BJ (cell line): Measurements from ENCODE around the gene DGKG. TPM values are rescaled to one million over a fixed set of nuclear protein-coding genes. Genes with fewer than 3 reads are reported as not detected.

Experiments
- CTCF ChIA-PET: fragments of 350-600 bp; formaldehyde crosslinking; extraction: SDS; loops from one replicate; lab custom pipeline; 2021; ENCODE audit warnings: antibody characterized with exemption, inconsistent platforms; lab: Yijun Ruan, JAX
- POLR2A ChIA-PET: fragments of 300-600 bp; sonication (Branson Sonifier 250); formaldehyde crosslinking; extraction: SDS; loops from one replicate; lab custom pipeline; 2021; ENCODE audit warnings: antibody characterized with exemption; lab: Charles Lee
- DNase-seq: peaks from one replicate; pipeline ENCODE4 v3.0.0-alpha.2; 2011; ENCODE audit warnings: low read depth
- H3K27me3 ChIP-seq: 2 replicates; pipeline ENCODE4 v1.6.0; 2011; ENCODE audit warnings: low read length; ENCODE audit not compliant: control insufficient read depth, insufficient read depth
- H3K36me3 ChIP-seq: 2 replicates; pipeline ENCODE4 v1.5.1; 2011; ENCODE audit warnings: low read length; ENCODE audit not compliant: control insufficient read depth, insufficient read depth
- H3K4me3 ChIP-seq: 2 replicates; pipeline ENCODE4 v1.5.1; 2011; ENCODE audit warnings: low read depth, mild to moderate bottlenecking, control low read depth, low read length
- polyA plus RNA-seq: library from polyadenylated mRNA; depleted of rRNA; stranded (reverse); fragments of >200 nt; gene quantifications from 2 replicates; pipeline ENCODE4 v1.2.3, GENCODE V29; 2011
- TF ChIP-seq, protein P1 (sequence below): IDR thresholded peaks from 2 replicates; pipeline ENCODE4 v1.5.1; 2011; ENCODE audit warnings: low read depth, mild to moderate bottlenecking, control low read depth, inconsistent platforms, low read length, moderate library complexity; ENCODE audit not compliant: insufficient read depth

DGKG gene
- polyA plus RNA-seq, 1 experiment, result not detected

DNA sequence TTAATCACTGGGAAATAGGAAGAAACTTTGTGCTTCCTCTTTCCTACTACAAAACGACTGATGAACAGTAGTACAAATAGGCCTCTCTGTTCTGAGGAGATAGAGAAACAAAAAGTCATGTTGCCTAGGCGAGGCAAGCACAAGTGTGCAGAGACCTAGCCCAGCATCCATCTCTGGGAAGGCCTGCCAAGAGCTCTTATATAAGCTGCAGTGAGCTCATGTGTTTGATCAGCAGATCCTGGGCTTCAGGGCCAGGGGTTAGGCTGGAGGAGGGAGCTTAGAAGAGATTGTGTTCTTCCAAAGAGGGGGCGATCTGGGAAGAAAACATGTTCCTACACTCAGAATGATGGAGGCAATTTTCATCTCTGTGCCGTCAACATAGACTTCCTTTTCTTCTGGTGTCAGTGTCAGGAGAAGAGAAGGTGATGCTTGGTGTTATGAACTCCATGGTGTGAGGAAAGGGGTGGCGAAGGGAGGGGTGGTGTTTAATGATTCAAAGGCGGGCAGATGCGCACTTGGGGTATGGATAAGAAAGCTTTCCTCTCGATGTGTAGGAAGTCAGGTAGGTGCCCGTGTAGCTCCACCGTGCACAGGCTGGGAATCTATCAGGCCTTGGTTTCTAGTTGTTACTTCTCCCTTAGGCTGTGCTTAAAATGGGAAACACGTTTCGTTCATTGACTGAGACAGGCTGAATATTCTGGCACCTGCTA is 223.6 kb downstream of the DGKG start:
- ChIA-PET CTCF (interaction anchor here (1.0 kb wide), 1 partner anchor 135 kb away, joined by 3 read pairs; no protein-coding TSS in a partner anchor), POLR2A (no interaction called here)
- TF ChIP-seq, protein P1, sequence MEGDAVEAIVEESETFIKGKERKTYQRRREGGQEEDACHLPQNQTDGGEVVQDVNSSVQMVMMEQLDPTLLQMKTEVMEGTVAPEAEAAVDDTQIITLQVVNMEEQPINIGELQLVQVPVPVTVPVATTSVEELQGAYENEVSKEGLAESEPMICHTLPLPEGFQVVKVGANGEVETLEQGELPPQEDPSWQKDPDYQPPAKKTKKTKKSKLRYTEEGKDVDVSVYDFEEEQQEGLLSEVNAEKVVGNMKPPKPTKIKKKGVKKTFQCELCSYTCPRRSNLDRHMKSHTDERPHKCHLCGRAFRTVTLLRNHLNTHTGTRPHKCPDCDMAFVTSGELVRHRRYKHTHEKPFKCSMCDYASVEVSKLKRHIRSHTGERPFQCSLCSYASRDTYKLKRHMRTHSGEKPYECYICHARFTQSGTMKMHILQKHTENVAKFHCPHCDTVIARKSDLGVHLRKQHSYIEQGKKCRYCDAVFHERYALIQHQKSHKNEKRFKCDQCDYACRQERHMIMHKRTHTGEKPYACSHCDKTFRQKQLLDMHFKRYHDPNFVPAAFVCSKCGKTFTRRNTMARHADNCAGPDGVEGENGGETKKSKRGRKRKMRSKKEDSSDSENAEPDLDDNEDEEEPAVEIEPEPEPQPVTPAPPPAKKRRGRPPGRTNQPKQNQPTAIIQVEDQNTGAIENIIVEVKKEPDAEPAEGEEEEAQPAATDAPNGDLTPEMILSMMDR, result no peak
- Histone ChIP-seq H3K27me3 (peaks cover 4% of the 10 kb centered on the region), H3K36me3 (no peaks in the 10 kb centered on the region), H3K4me3 (no peak overlapping the region)
- DNase-seq, result no peak

DNA sequence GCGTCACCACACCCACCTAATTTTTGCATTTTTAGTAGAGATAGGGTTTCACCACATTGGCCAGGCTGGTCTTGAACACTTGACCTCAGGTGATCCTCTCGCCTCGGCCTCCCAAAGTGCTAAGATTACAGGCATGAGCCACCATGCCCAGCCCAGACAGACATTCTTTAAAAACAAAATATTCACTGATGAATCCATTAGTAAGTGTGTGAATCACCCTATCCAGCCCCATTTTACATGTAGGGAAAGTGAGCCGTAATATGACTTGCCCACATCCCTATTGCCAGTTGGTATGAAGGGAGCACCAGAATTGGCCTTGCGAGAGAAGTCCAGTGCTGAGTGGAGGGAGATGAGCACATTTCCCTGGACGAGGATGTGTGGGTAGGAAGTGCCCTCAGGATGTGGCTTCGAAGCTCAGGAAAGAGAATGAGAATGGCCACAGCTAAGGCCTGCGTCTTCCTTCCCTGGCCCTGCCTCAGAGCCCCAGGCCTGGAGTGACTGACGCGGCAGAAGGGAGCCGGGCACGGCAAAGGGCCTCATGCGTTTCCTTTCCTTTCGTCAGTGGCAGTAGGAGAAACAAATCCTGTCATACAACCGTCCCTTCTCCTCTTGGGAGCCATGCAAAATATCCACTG is 224.9 kb downstream of the DGKG start:
- CTCF ChIA-PET, result no interaction called here
- Histone ChIP-seq H3K4me3 (no peak overlapping the region), H3K27me3 (no peaks in the 10 kb centered on the region; the same call in 1 of the 2 replicates), H3K36me3 (no peaks in the 10 kb centered on the region)
- TF ChIP-seq, protein P1, result no peak
- POLR2A ChIA-PET, result no interaction called here
- no peak for DNase-seq

DNA sequence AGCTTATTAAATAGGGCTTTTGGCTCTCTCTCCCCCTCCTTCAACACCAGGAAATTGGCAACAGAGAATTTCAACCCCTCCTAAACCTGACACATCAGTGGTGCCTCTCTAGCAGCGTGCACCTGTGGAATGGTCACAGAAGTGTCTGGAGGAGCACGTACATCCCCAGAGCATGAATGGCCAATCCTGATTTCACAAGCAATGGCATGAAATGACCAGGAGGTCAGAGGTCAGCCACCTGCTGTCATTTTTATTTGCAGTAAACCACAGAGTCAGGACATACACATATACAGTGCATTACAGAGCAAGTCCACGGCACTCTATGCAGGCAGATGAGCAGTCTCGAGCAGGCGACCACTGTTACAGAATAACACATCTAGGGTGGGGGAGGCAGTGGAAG is 228.1 kb downstream of the DGKG start:
- ChIA-PET CTCF (interaction anchor here (1.3 kb wide), 1 partner anchor 9 kb away, joined by 3 read pairs; no protein-coding TSS in a partner anchor), POLR2A (no interaction called here)
- Histone ChIP-seq H3K4me3 (no peak overlapping the region), H3K36me3 (no peaks in the 10 kb centered on the region), H3K27me3 (peaks cover 1% of the 10 kb centered on the region)
- TF ChIP-seq, protein P1, result no peak
- DNase-seq, result no peak

DNA sequence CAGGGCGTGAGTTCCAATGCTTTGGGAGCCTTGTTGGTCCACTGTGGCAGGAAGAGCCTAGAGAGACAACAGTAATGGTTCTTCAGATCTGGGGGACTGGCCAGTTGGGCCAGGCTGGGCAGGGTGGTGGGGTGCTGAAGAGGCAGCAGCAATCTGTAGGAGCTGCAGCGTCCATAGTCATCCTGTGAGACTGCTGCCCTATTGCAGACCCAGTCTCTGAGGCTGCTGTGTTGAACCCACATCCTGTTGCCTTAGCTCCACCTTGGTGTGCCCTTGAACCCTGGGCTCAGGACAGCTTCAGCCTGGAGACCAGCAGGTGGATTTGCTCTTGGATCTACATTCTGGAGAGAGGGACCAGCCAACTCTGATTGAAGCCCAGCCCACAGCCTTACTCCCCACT is 229.5 kb downstream of the DGKG start:
- CTCF ChIA-PET, result interaction anchor here (1.3 kb wide), 1 partner anchor 11 kb away, joined by 3 read pairs; no protein-coding TSS in a partner anchor
- TF ChIP-seq, protein P1, result no peak

DNA sequence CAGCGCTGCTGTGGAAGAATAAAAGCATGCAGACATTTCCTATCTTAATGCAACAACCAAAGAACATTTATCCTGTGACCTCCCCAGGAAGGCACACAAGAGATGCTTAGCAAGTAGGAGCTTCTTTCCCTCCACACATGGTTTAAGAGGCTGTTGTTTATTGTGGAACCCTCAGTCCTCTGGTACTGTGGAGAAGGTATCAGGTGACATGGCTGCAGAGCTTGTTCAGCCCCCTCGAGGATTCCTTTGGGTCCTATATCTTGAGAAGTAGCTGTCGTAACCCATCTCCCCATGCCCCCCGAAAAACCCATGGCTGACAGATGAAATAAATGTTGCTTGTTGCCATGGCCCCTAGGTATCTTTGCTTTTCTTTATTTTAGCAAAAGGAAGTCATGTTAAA is 232.8 kb downstream of the DGKG start:
- no peaks in the 10 kb centered on the region for H3K36me3 ChIP-seq
- DNase-seq, result no peak
- ChIA-PET CTCF (no interaction called here), POLR2A (no interaction called here)
- TF ChIP-seq, protein P1, result no peak
- no peak overlapping the region for H3K4me3 ChIP-seq
- H3K27me3 ChIP-seq, result peaks cover 1% of the 10 kb centered on the region

More for the DNA sequence above, 229.5 kb downstream of the DGKG start:
- DNase-seq, result no peak
- Histone ChIP-seq H3K4me3 (no peak overlapping the region), H3K27me3 (peaks cover 1% of the 10 kb centered on the region), H3K36me3 (no peaks in the 10 kb centered on the region)
- POLR2A ChIA-PET, result no interaction called here
